HepG2 (cell line): Measurements from ENCODE around the gene POLN. TPM values are rescaled to one million over a fixed set of nuclear protein-coding genes. Genes with fewer than 3 reads are reported as not detected.

Source experiments
- ARID4A ChIP-seq: sonication (generic); formaldehyde crosslinking; IDR thresholded peaks from 2 replicates; pipeline ENCODE4 v1.5.0; 2020; ENCODE audit warnings: mild to moderate bottlenecking, missing genetic modification reagents, borderline replicate concordance
- EED ChIP-seq: sonication (generic); formaldehyde crosslinking; IDR thresholded peaks from 2 replicates; pipeline ENCODE4 v1.5.0; 2020; ENCODE audit warnings: mild to moderate bottlenecking, missing genetic modification reagents
- ETV6 ChIP-seq: sonication (generic); formaldehyde crosslinking; conservative IDR thresholded peaks from 2 replicates; pipeline ENCODE4 v1.4.0; 2020; ENCODE audit warnings: missing genetic modification reagents
- HIC2 ChIP-seq: sonication (generic); formaldehyde crosslinking; IDR thresholded peaks from 2 replicates; pipeline ENCODE4 v1.9.0; 2022; ENCODE audit warnings: low read depth, missing genetic modification reagents
- IKZF1 ChIP-seq: fragments of 450-650 bp; IDR thresholded peaks from 2 replicates; pipeline ENCODE4 v1.7.1; 2016
- NBN ChIP-seq: fragments of 450-650 bp; conservative IDR thresholded peaks from 2 replicates; pipeline ENCODE4 v1.6.1; 2017
- PBX2 ChIP-seq: IDR thresholded peaks from 2 replicates; pipeline ENCODE4 v1.6.1; 2016; ENCODE audit warnings: control low read depth
- WIZ ChIP-seq: sonication (generic); formaldehyde crosslinking; IDR thresholded peaks from 2 replicates; pipeline ENCODE4 v1.5.1; 2020; ENCODE audit warnings: mild to moderate bottlenecking, missing genetic modification reagents
- ZBED4 ChIP-seq: sonication (generic); formaldehyde crosslinking; IDR thresholded peaks from 2 replicates; pipeline ENCODE4 v1.4.0; 2020; ENCODE audit warnings: missing genetic modification reagents, borderline replicate concordance
- ZNF124 ChIP-seq: sonication (generic); formaldehyde crosslinking; IDR thresholded peaks from 2 replicates; pipeline ENCODE4 v1.4.0; 2020; ENCODE audit warnings: missing genetic modification reagents
- ZNF253 ChIP-seq: sonication (generic); formaldehyde crosslinking; IDR thresholded peaks from 2 replicates; pipeline ENCODE4 v1.8.0; 2022; ENCODE audit warnings: mild to moderate bottlenecking, missing genetic modification reagents, borderline replicate concordance
- ZNF296 ChIP-seq: sonication (generic); formaldehyde crosslinking; conservative IDR thresholded peaks from 2 replicates; pipeline ENCODE4 v1.5.0; 2020; ENCODE audit warnings: mild to moderate bottlenecking, missing genetic modification reagents
- ZNF335 ChIP-seq: sonication (generic); formaldehyde crosslinking; IDR thresholded peaks from 2 replicates; pipeline ENCODE4 v1.4.0; 2020; ENCODE audit warnings: missing genetic modification reagents
- ZNF414 ChIP-seq: sonication (generic); formaldehyde crosslinking; IDR thresholded peaks from 2 replicates; pipeline ENCODE4 v1.5.0; 2020; ENCODE audit warnings: missing genetic modification reagents
- ZNF691 ChIP-seq: sonication (generic); formaldehyde crosslinking; IDR thresholded peaks from 2 replicates; pipeline ENCODE4 v1.4.0; 2020; ENCODE audit warnings: missing genetic modification reagents, low read depth, mild to moderate bottlenecking, borderline replicate concordance
- ZSCAN12 ChIP-seq: sonication (generic); formaldehyde crosslinking; IDR thresholded peaks from 2 replicates; pipeline ENCODE4 v1.9.0; 2021; ENCODE audit warnings: mild to moderate bottlenecking, missing genetic modification reagents
- polyA plus RNA-seq, 8 experiments: library from polyadenylated mRNA; depleted of rRNA in 3 of 8; stranded (reverse) in 7 of 8; unstranded in 1 of 8; fragments of >200 nt; fragmentation: Illumina TruSeq in 4 of 8; extraction: Trizol in 4 of 8; gene quantifications; 2 replicates each; pipeline versions ENCODE4 v1.2.1 to v1.2.3, GENCODE V29; 2011 to 2016; ENCODE audit warnings: low read depth in 4 of 8, missing spikeins in 1 of 8, mixed read lengths in 1 of 8; ENCODE audit not compliant: insufficient read depth in 1 of 8
- total RNA-seq, 5 experiments: library from RNA; depleted of rRNA; stranded (reverse); fragments of >200 nt; fragmentation: Illumina TruSeq; extraction: Trizol; gene quantifications; 2 replicates each; pipeline ENCODE4 v1.2.3, GENCODE V29; 2016; ENCODE audit warnings: low read depth in 1 of 5

The POLN gene
- total and polyA plus RNA-seq, 2 of the 13 experiments (the other 11 are each of a cell fraction or from before 2014, with no cell fraction given) = 0.93 to 1.5 TPM

GRCh38 chr4:2262145-2262943 lies 20.4 kb upstream of the POLN start (continued):
- TF ChIP-seq ZNF691 (CRISPR knock-in tag) (no peak), ZBED4 (CRISPR knock-in tag) (peak; percentile 93; the same call in 1 of the 2 replicates), EED (peak; percentile 48; the same call in 1 of the 2 replicates), ZNF124 (no peak), ARID4A (CRISPR knock-in tag) (peak; percentile 94), ZNF335 (CRISPR knock-in tag) (no peak), ZNF414 (CRISPR knock-in tag) (no peak), ZNF296 (no peak), IKZF1 (no peak), ZNF253 (CRISPR knock-in tag) (no peak; the same call in 1 of the 2 replicates), ETV6 (peak; percentile 66; the same call in 1 of the 2 replicates), WIZ (CRISPR knock-in tag) (no peak), HIC2 (CRISPR knock-in tag) (no peak; the same call in 1 of the 2 replicates), NBN (no peak), ZSCAN12 (CRISPR knock-in tag) (no peak), PBX2 (peak; percentile 87)
